Activated CD4-positive, alpha-beta T cell treated with anti-CD3 and anti-CD28 coated beads for 24 hours (primary cell): ENCODE results near the gene SMIM32.

Experiments
- DNase-seq, 2 donors: peaks; one replicate each; pipeline ENCODE4 v3.0.0-alpha.2; 2020; ENCODE audit warnings: low read depth in 2 of 2

SMIM32 gene

DNA sequence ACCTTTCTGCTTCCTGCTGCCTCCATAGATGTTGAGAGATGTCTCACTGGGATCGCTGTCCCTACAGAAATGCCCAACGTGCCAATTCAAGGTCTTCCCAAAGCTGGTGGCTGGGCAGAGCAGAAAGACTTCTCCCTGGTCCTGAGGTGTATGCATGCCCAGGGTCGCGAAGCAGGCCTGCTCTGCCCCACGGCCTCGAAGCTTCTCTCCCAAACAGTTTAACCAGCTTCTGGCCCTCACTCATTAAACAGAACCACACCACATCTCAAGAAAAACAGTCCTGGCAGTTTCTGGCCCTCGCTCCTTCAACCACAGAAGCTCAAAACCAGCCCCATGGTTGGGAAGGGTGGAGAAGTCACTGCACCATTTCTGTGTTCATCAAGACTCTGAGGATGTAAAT, 14.7 kb upstream of the SMIM32 start:
- DNase-seq: no peak

DNA sequence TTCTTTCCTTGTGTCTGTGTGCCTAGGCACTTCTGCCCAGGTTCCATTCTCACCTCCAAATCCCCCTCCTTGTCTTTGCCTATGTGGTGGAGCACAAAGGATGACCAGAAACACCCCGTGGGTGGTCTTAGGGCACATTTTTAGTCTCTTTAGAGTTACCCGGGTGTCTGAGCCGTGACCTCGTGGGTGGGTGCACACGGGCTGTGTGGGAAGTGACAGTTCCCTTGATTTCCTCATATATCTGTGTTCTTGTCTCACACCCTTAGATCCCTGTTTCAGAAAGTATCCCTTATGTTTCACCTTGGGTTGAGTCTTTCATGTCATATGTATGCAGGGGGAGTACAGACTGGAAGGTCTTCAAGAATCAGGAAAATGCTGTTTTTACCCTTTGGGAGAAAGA, 13.4 kb upstream of the SMIM32 start:
- DNase-seq: no peak

DNA sequence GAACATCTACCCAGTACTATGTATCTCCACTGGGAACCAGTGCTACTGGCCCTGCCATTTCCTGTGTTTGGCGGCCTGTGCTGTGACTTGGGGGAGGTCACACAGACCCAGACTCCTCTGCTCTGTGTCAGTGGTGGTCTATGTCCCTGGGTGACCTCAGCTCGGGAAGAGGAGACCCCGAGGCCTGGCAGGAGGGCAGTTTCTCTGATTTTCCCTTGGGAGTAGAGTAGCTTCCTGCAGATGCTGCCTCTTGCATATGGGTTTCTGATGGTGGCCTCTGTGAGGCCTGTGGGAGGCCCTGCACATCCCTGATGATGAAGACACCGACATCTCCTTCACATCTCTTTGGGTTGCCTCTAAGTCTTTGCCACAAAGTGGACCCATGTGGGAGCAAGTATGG, 13.0 kb upstream of the SMIM32 start:
- no peak for DNase-seq

DNA sequence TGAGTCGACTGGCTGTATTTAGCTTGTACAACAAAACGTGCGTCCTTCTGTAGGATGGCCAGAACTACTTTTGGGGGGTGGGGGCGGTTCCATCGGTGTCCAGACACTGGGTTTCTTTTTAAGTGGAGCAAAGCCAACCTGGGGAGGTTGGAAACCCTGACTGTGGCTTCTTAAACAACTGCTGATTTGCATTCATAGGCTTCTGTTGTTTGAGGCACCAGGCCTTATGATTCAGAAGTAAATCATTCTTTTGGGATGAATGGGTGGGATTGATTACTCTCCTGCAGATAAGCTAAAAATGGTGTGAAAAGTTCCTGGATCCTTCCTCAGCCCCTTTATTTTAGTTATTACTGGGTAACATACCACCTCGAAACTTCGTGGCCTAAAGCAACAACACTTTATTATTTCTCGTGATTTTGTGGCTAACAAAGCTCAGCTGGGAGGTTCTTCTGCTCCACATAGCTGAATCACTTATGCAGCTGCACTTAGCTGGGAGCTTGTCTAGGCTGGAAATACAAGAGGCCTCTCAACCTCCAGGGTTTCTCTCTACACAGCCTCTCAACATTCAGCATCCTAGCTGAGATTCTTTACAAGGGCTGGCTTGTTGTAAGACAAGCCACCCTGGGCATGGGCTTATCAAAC, 12.2 kb upstream of the SMIM32 start:
- no peak for DNase-seq

DNA sequence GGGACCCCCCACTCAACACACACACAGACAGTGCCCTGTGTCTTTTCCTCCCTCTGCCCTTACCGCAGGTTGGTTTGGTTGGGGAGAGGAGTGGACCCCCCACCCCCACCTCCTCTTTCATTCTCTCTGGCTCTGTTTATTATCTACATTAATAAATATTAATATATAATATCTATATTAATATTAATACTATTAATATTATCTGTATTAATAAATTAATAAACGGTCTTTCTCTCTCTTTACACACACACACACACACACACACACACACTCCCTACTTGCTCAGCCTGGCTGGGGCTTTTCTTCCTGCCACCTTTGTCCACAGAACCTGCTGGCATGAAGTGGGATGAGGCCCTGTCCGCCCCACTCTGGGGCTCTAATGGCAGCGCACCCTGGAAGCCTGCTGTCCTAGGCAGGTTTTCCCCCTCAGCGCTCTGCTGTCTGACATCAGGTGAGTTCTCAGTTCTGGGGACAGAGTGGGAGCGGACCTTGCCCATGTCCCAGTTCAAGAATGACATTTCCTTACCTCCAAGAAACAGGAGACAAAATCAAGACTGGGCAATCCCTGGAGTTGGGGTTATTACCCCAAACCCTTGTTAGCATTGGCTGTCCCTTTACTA, 10.5 kb upstream of the SMIM32 start:
- no peak for DNase-seq

DNA sequence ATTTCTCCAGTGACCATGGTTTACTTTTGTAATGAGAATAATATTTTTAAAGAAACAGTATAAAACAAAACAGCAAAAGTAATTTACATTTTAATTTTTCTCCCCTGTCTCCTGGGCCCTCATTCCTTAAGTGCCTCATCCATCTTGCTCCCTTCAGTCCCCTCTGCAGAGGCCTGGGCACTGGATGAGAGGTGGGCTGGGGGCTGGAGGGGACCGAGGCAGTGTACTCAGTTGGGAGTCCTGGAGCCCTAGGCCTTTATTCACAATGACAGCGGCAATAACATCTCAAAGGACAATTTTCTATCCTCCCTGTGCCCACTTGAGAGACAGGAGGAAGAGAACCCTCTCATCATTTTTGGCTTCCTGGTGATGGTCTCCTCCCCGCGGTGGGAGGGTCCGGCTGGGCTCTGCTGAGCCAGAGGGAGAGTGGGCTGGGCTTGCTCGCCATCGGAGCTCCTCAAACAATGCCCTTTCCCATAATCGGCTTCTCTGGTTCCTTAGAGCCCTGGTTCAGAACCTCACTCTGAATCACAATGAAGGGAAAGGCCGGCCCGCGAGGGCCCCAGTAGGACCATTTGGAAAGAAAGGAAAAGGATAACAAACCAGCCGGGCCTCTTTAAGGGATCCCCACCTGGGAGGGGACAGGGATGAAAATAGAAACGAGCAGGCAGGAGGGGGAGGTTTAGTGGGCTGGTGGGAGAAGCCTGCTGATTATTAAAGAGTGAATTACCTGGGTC, 9.7 kb upstream of the SMIM32 start:
- no peak for DNase-seq

DNA sequence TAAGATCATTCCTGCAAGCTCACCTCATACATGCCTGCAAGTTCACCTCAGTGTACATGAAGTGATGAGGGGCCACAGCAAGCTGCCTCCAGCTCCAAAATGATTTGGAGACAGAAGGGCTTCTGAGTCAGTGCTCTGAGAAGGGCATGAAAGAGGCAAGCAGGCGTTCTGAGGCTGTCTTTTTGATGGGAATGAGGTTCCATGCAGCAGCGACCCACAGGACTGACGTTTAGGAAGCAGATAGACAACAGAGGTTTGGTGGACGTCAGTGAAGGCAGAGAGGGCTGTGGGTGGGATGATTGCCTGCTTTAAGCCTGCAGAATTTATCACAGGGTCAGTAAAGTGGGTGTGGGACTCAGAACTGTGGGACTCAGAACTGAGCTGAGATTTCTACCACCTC, 8.9 kb upstream of the SMIM32 start:
- DNase-seq: no peak

DNA sequence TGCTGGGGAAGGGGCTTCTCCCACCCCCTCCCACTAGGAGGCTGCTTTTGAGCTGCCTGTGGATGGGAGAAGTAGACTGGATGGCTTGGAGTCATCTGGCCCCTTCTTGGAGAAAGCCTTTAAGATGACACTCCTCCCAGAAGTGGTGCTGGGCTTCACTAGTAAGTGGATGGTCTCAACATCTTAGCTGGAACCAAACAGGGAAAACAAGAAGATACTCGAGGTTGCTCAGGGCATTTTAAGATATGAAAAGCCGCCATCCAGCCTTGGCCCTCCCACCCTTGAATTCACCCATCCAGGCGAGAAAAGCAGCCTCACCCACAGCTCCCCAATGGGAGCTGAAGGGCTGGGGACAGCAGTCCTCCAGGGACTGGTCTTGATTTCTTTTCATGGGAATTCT, 7.8 kb upstream of the SMIM32 start:
- DNase-seq: no peak

DNA sequence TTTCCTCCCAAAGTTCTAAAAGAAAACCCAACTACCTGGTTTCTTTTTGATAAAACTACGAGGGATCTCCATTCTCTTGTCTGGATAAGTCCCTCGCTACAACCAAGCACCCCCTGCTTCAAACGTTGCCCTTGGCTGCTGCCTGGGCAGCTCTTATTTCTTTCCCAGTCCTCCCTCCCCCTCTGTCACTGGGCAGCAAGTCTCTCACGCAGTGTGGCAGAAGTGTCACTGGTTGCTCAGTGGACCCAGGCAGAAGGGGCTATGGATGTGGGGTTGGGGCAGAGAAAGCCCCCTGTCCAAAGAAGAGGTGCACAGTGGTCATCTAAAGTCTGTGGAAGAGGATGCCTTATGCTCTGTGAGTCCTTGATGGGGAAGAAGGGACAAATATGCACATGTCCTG, 7.2 kb upstream of the SMIM32 start:
- no peak for DNase-seq

DNA sequence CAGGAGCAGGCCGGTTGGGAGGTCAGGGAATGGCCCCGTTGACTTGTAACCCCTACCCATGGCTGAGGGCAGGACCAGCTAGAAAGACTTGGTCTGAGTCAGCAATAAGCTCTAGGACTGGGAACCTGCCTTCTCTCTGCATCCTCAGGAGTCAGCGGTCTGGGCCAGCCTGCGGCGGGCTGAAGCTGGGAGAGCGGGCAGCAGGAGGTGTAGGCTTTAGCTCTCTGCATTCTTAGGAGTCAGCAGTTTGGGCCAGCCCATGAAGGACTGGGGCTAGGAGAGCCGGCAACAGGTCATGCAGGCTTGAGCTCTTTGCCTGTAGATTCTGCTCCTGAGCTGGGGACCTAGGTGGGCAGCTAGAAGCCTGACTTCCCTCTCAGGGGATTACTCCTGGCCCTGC, 6.4 kb upstream of the SMIM32 start:
- DNase-seq: no peak

DNA sequence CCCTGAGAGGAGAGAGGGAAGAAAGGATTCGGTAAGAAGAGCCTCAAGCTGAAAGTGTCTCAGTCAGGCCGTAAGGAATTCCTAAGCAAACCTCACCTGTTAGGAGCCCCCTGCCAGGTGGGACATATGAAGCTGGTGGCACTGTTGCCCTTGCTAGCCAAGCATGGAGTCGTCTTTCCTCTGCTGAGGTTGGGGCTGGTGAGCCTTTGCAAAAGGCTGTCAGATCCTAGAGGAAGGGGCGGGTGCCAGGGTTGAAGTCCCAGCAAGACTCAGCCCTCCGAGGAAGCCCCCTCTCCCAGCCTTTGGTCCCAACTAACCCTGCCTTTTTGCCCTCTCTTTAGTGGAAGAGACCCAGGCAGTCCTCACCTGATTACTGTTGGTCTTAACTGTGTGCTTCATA, 5.5 kb upstream of the SMIM32 start:
- DNase-seq: no peak

DNA sequence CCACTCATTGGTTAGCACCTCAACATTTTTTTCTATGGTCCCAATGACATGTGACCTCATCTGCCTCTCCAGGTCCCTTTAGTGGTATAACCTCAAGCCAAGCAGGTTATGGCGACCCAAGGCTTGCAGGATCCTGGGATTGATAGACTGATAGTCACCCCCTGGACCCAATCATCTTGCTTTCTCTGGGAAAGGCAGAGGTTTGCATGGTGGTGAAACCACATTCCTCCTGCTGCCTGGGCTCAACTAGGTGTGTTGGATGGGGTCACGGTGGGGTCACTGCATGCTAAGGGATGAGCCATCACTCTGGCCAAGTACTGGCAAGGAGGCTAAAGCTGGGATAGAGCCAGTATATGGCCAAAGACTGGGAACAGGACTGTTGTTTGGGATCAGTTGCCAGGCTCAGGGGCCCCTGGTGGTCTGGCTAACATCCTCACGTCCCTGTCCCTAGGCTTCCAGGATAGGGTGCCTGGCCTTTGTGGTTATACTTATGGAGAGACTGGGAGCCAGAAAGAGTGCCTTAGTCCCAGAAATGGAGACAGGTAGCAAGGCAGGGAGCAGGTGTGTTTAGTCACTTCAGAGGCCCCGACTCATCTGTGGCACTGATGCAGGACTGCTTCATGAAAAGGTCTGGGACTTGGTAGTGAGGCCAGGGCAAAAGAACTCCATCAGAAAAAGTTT, 4.6 kb upstream of the SMIM32 start:
- no peak for DNase-seq

DNA sequence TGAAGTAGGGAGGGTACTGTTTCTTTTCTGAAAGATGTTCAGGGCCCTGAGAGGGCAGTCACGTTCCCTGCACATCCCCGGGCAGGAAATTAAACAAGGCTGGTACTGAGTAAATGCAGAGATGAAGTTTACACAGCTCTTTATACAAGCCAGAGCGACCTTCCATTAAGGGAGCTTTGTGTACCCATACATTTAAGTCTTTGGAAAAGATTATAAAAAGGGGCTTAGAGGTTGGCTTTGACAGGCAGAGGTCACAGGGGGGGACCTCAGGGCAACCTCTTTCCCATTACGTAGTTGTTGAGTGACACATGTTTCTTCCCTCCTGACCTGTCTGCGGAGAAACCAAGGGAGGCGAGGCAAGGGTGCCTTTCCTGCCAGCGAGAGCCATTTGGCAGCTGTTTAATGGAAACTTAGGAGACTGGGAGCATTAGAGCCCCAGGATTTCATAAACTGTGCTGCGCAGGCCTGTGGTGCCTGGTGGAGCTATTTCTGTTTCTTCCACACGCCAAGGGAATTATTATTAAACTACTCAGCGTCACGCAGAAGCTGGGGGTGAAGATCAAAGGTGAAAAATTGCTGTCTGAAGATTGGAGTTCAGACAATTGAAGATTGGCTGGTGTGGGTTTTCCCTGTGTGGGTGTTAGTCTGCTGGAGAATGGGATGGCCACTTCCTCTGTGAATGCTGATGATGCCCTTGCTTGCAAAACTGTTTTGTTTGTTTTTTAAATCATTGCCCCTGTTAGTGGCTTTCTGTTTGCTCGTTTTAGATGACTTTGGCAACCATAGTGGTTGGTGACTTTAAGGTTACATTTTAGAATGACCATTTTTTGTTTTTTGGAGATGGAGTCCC, 3.2 kb upstream of the SMIM32 start:
- no peak for DNase-seq

DNA sequence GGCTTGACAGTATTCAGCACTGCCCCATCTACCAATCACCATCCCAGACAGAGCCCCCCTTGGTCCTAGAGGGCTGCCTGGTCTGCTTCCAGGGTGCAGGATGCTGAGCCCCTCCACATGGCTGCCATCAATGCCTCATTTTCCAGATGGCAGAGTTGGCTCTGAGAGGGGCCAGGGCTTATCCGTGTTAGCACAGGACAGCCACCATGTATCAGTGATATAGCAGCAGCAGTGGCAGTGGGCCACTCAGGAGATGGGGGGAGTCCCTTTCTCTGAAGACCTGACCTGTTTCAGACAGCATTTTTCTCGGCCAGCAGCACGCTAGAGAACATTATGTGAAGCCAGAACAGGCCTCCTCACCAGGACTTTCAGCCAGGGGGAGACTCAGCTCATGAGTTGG, 1.6 kb upstream of the SMIM32 start:
- no peak for DNase-seq

DNA sequence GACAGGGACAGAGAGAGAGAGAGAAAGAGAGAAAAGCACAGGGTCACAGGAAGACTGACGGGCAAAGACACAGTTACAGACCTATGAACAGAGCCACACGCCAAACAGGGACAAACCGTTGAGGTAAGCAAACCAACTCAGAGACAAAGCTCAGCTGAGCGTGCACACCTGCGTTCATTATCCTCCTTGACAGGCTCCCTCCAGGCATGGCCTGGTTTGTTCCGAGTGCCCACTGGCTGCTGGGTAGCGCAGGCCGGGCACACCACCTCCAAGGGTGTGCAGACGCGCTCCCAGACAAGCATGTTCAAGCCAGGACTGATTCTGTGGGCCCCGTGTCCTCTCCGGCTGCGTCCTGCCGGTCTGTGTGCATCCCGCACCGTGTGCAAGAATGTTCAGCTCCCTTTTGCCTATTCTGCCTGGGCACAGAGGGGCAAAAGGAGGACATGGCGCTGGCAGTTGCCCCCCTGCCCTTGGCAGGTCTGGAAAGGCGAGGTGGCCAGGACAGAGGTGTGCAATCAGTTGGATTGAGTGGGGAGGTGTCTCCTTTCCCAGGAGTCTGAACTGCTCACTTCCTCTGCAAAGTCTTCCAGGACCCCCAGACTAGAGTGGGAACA, 467 bp upstream of the SMIM32 start:
- DNase-seq: no peak

DNA sequence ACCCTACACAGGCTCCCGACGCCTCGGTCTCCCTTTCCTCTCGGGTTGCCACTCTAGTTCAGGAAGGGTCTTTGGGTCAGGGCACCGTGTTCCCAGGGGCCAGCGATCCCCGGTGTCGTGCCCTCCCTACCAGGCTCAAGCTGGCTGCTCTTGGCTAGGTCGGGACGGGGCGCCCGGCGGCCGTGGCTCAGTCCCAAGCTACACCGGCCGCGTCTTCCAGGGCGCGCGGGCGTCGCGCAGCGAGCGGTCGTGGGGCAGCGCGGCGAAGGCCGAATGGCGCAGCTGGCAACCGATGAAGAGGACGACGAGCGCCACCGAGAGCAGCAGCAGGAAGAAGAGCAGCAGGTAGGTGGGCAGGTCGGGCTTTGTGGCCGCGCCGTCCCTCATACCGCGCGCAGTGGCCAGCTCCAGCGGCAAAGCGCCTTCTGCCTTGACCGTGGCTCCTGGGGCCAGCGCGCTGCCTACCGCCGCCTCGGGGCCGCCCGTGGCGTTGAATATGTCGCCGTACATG, 892 bp downstream of the SMIM32 start:
- DNase-seq: no peak

DNA sequence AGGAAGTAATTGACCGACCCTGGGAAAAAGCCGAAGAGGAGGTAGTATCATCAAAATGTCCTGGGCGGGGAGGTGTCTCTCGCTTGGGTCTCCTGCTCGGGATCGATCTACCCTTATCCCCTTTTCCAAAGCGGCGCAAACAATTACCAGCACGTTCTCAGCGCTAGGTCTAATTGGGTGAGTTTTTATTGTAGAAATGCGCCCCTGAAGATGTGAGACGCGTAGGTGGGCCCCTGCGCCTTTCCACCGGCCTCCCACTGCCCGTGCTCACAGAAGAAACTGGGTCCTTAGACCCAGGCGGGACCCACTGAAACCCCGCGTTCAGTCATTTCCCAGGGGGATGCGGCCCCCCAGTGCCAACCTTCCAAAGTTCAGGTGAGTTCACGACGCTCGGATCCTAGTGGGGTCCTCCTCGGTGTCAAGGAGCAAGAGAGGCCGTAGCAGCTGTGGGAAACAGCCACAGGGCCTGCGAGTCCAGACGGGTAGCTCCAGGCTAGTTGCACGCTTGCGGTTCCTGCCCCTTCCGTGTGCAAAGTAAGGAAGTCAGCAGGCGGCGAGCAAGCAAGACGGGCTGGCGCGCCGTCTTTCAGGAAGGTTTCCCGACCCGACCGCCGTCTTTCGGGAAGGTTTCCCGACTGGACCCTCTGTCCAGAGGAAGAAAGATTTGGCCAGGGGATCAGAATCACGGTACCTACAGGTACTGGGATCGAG, 1.5 kb downstream of the SMIM32 start:
- no peak for DNase-seq

DNA sequence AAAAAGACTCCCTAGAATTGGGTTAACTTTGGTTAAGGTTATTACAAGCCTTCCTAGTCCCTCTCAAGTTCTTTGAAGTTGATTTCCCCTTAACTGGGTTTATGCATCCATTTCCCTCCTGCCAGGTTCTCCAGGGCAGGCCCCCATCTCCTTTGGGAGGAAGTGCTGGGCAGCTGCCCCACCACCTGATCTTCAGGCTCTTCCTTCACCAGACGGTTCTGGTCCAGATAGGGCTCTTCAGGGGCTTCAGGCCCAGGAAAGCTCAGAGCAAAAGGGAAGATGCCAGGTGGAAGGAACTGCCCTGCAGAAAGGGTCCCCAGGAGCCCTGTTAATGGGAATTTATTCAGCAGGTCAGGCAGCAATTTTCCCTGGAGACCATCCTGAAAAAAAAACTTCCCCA, 2.1 kb downstream of the SMIM32 start:
- DNase-seq: no peak

DNA sequence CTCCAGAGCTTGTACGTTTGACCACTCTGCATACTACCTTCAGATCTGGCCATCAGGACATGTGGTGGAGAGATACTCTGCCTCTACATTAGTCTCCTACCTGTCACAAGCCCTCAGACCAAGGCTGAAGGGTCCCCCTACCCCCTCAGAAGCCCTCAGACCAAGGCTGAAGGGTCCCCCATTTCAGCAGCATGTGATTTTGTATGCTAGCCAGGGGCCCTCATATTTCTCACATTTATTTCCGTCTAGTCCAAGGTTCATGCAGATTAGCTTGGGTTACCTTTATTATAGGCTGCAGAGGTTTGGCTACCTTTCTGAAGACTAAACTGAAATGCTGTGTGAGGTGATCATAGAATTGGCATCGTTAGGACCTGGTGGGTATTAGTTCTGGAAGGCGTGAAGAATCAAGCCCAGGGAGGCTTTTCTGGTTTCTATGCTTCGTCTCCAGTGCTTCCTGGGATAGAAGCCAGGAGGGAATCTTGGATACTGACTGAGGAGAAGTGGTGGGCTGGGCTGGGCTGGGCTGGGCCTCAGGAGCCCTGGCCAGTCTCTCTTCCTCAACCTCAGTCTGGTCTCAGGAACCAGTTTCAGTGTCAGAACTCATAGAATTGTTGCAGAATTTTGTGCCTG, 2.8 kb downstream of the SMIM32 start:
- no peak for DNase-seq

DNA sequence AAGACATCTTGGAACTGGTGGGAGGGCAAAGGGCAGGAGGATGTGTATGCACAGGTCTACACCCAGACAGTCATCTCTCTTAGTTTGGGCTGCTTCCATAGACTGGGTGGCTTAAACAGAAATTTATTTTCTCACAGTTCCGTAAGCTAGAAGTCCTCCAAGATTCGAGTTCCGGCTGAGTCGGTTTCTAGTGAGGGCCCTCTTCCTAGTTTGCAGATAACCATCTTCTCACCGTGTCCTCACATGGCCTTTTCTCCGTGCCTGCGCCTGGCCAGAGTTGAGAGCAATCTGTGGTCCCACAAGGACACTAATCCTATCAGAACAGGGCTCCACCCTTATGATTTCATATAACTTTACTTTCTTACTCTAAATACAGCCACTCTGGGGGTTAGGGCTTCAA, 4.1 kb downstream of the SMIM32 start:
- no peak for DNase-seq
